Endothelial cell (in vitro differentiated cells): ENCODE data around the gene FARP1. TPM values are rescaled to one million over a fixed set of nuclear protein-coding genes. Genes with fewer than 3 reads are reported as not detected.

Experiments used
- DNase-seq: peaks from one replicate; pipeline ENCODE4 v3.0.0; 2021; ENCODE audit warnings: low spot score
- H3K27ac Mint-ChIP-seq: one replicate; pipeline ENCODE4 v1.8.0; 2021; ENCODE audit warnings: mixed read lengths, inconsistent platforms; ENCODE audit not compliant: unreplicated experiment
- H3K27me3 Mint-ChIP-seq: one replicate; pipeline ENCODE4 v1.8.0; 2021; ENCODE audit warnings: mild to moderate bottlenecking, moderate library complexity, mixed read lengths, inconsistent platforms; ENCODE audit not compliant: unreplicated experiment
- H3K36me3 Mint-ChIP-seq: one replicate; pipeline ENCODE4 v1.8.0; 2021; ENCODE audit warnings: mild to moderate bottlenecking, low read depth, mixed read lengths, inconsistent platforms; ENCODE audit not compliant: unreplicated experiment
- H3K4me1 Mint-ChIP-seq: one replicate; pipeline ENCODE4 v1.8.0; 2021; ENCODE audit warnings: mild to moderate bottlenecking, mixed read lengths, inconsistent platforms; ENCODE audit not compliant: unreplicated experiment
- H3K4me3 Mint-ChIP-seq: one replicate; pipeline ENCODE4 v1.8.0; 2021; ENCODE audit warnings: mild to moderate bottlenecking, mixed read lengths, inconsistent platforms; ENCODE audit not compliant: unreplicated experiment
- H3K9me3 Mint-ChIP-seq: one replicate; pipeline ENCODE4 v1.8.0; 2021; ENCODE audit warnings: mixed read lengths, inconsistent platforms; ENCODE audit not compliant: unreplicated experiment
- CTCF ChIP-seq: fragments of 200-600 bp; sonication (generic); IDR thresholded peaks from one replicate; pipeline ENCODE4 v1.5.0; 2021; ENCODE audit warnings: antibody characterized with exemption; ENCODE audit not compliant: unreplicated experiment
- total RNA-seq: library from RNA; stranded (reverse); fragmentation: NEBNext Ultra II Directional; extraction: Animal tissue kit (Norgen Biotek cat#: 25700); gene quantifications from one replicate; pipeline ENCODE4 v1.2.1, GENCODE V29; 2021; ENCODE audit not compliant: unreplicated experiment

Gene FARP1
- total RNA-seq, 1 donor from 2014 or later, result 167 TPM

- no peak overlapping the region for H3K4me3 Mint-ChIP-seq
- H3K4me1 Mint-ChIP-seq, result peaks cover 17% of the 10 kb centered on the region
- H3K27ac Mint-ChIP-seq, result peak overlapping the region; percentile 52
- peaks cover 37% of the 10 kb centered on the region for H3K36me3 Mint-ChIP-seq
- peak; percentile 90 for TF ChIP-seq CTCF
- H3K9me3 Mint-ChIP-seq, result no peaks in the 10 kb centered on the region
- peaks cover 25% of the 10 kb centered on the region for H3K27me3 Mint-ChIP-seq
- DNase-seq, result peak; percentile 78
Observed at GRCh38 chr13:98445340-98446233, 302.7 kb downstream of the FARP1 start.

GRCh38 chr13:98446234-98446621 lies 303.3 kb downstream of the FARP1 start:
- H3K27ac Mint-ChIP-seq, result no peak overlapping the region
- no peak for DNase-seq
- peaks cover 25% of the 10 kb centered on the region for H3K27me3 Mint-ChIP-seq
- no peak overlapping the region for H3K4me3 Mint-ChIP-seq
- no peaks in the 10 kb centered on the region for H3K9me3 Mint-ChIP-seq
- TF ChIP-seq CTCF, result no peak
- H3K36me3 Mint-ChIP-seq, result peaks cover 37% of the 10 kb centered on the region
- peaks cover 23% of the 10 kb centered on the region for H3K4me1 Mint-ChIP-seq

- Mint-ChIP-seq H3K9me3 (no peaks in the 10 kb centered on the region), H3K27me3 (peaks cover 23% of the 10 kb centered on the region), H3K4me1 (peaks cover 32% of the 10 kb centered on the region), H3K4me3 (peak overlapping the region; percentile 16), H3K36me3 (peaks cover 43% of the 10 kb centered on the region), H3K27ac (no peak overlapping the region)
- DNase-seq, result no peak
- TF ChIP-seq CTCF, result no peak
Observed at GRCh38 chr13:98447130-98447529, 304.2 kb downstream of the FARP1 start.

GRCh38 chr13:98447881-98448641 lies 305.2 kb downstream of the FARP1 start:
- peaks cover 32% of the 10 kb centered on the region for H3K4me1 Mint-ChIP-seq
- H3K9me3 Mint-ChIP-seq, result no peaks in the 10 kb centered on the region
- H3K27me3 Mint-ChIP-seq, result peaks cover 25% of the 10 kb centered on the region
- no peak overlapping the region for H3K4me3 Mint-ChIP-seq
- H3K36me3 Mint-ChIP-seq, result peaks cover 47% of the 10 kb centered on the region
- peak; percentile 72 for DNase-seq
- H3K27ac Mint-ChIP-seq, result peak overlapping the region; percentile 39
- peak; percentile 72 for TF ChIP-seq CTCF

GRCh38 chr13:98448642-98448928 lies 305.7 kb downstream of the FARP1 start:
- peaks cover 24% of the 10 kb centered on the region for H3K27me3 Mint-ChIP-seq
- DNase-seq, result no peak
- TF ChIP-seq CTCF, result peak; percentile 10
- H3K9me3 Mint-ChIP-seq, result no peaks in the 10 kb centered on the region
- H3K4me3 Mint-ChIP-seq, result no peak overlapping the region
- peaks cover 28% of the 10 kb centered on the region for H3K4me1 Mint-ChIP-seq
- H3K36me3 Mint-ChIP-seq, result peaks cover 47% of the 10 kb centered on the region
- H3K27ac Mint-ChIP-seq, result peak overlapping the region; percentile 39
